Renal cortical epithelial cell (primary cell): ENCODE results near the gene SETBP1. TPM values are rescaled to one million over a fixed set of nuclear protein-coding genes. Genes with fewer than 3 reads are reported as not detected.

Source experiments
- DNase-seq: peaks from one replicate; pipeline ENCODE4 v3.0.0-alpha.2; 2011; ENCODE audit warnings: low read depth
- total RNA-seq: library from RNA; depleted of rRNA; stranded (reverse); fragments of >200 nt; gene quantifications from 2 replicates; pipeline ENCODE4 v1.2.3, GENCODE V29; 2014

SETBP1 gene
- total RNA-seq, 1 donor from 2014 or later = 17.9 TPM

GRCh38 chr18:45066210-45066609, 385.5 kb downstream of the SETBP1 start:
- no peak for DNase-seq

GRCh38 chr18:45066886-45067285, 386.2 kb downstream of the SETBP1 start:
- no peak for DNase-seq

- DNase-seq = peak; percentile 45
Observed at GRCh38 chr18:45068400-45069094, 387.9 kb downstream of the SETBP1 start.

- DNase-seq = no peak
Observed at GRCh38 chr18:45069546-45069945, 388.9 kb downstream of the SETBP1 start.

GRCh38 chr18:45071956-45072355, 391.3 kb downstream of the SETBP1 start:
- DNase-seq = no peak

- DNase-seq = no peak
Observed at GRCh38 chr18:45073556-45073955, 392.9 kb downstream of the SETBP1 start.

- DNase-seq = no peak
Observed at GRCh38 chr18:45081566-45082181, 401.0 kb downstream of the SETBP1 start.

GRCh38 chr18:45083226-45083855, 402.7 kb downstream of the SETBP1 start:
- DNase-seq = no peak

GRCh38 chr18:45084206-45084605, 403.5 kb downstream of the SETBP1 start:
- DNase-seq = no peak

GRCh38 chr18:45085916-45086624, 405.4 kb downstream of the SETBP1 start:
- DNase-seq = peak; percentile 6

- DNase-seq = no peak
Observed at GRCh38 chr18:45086777-45087176, 406.1 kb downstream of the SETBP1 start.

GRCh38 chr18:45090526-45091140, 409.9 kb downstream of the SETBP1 start:
- DNase-seq = peak; percentile 3

- no peak for DNase-seq
Observed at GRCh38 chr18:45100321-45101105, 419.8 kb downstream of the SETBP1 start.

- no peak for DNase-seq
Observed at GRCh38 chr18:45102126-45102525, 421.4 kb downstream of the SETBP1 start.

- no peak for DNase-seq
Observed at GRCh38 chr18:45102863-45103262, 422.2 kb downstream of the SETBP1 start.

GRCh38 chr18:45103319-45104048, 422.8 kb downstream of the SETBP1 start:
- no peak for DNase-seq

GRCh38 chr18:45104049-45104395, 423.3 kb downstream of the SETBP1 start:
- no peak for DNase-seq

- DNase-seq = peak; percentile 3
Observed at GRCh38 chr18:45106331-45106774, 425.7 kb downstream of the SETBP1 start.

- peak; percentile 4 for DNase-seq
Observed at GRCh38 chr18:45107425-45107824, 426.7 kb downstream of the SETBP1 start.

- no peak for DNase-seq
Observed at GRCh38 chr18:45108754-45109153, 428.1 kb downstream of the SETBP1 start.

- DNase-seq = no peak
Observed at GRCh38 chr18:45109271-45109670, 428.6 kb downstream of the SETBP1 start.
